SK-N-SH (cell line): ENCODE measurements around the gene BMP6.

Experiments used
- RAD21 ChIP-seq: IDR thresholded peaks from 2 replicates; pipeline ENCODE4 v1.6.1; 2012; ENCODE audit warnings: mild to moderate bottlenecking, low read length
- TF ChIP-seq, protein P1 (sequence below): fragments of 200-600 bp; sonication (generic); IDR thresholded peaks from 2 replicates; pipeline ENCODE4 v1.6.1; 2017; ENCODE audit warnings: antibody characterized with exemption, mild to moderate bottlenecking, moderate library complexity
- TF ChIP-seq, protein P2 (sequence below): IDR thresholded peaks from 2 replicates; pipeline ENCODE4 v1.6.1; 2012; ENCODE audit warnings: mild to moderate bottlenecking, low read depth, low read length, moderate library complexity

DNA sequence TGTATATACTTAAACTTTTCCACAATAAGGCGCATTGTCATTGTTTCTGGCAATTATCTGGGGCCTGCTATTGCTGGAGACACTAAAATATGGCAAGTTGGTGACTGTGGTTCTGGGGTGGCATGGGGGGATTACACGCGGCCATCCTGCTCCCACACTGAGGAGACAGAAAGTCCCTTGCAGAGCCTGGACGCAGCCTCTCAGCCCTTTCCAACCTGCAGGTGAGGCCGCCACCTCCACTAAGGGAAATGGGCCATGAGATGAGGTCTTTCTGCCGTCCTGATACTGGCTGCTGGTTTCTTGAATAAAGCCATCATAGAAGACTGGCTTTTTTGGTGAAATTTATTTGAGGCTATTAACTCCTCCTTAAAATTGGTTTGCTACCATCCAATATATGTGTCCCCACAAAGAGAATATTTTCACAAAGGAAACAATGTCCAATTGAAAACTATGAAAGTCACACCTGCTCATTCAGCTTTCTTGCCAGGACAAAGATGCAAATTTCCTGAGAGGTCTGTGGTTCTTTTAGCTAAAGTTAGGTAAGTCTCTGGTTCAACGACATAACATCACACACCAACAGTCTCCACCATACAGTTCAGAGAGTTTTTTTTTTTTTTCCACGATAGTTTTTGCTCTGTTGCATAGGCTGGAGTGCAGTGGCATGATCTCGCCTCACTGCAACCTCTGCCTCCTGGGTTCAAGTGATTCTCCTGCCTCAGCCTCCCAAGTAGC is 171.7 kb downstream of the BMP6 start:
- TF ChIP-seq, protein P1, sequence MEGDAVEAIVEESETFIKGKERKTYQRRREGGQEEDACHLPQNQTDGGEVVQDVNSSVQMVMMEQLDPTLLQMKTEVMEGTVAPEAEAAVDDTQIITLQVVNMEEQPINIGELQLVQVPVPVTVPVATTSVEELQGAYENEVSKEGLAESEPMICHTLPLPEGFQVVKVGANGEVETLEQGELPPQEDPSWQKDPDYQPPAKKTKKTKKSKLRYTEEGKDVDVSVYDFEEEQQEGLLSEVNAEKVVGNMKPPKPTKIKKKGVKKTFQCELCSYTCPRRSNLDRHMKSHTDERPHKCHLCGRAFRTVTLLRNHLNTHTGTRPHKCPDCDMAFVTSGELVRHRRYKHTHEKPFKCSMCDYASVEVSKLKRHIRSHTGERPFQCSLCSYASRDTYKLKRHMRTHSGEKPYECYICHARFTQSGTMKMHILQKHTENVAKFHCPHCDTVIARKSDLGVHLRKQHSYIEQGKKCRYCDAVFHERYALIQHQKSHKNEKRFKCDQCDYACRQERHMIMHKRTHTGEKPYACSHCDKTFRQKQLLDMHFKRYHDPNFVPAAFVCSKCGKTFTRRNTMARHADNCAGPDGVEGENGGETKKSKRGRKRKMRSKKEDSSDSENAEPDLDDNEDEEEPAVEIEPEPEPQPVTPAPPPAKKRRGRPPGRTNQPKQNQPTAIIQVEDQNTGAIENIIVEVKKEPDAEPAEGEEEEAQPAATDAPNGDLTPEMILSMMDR: no peak
- no peak for TF ChIP-seq RAD21
- TF ChIP-seq, protein P2, sequence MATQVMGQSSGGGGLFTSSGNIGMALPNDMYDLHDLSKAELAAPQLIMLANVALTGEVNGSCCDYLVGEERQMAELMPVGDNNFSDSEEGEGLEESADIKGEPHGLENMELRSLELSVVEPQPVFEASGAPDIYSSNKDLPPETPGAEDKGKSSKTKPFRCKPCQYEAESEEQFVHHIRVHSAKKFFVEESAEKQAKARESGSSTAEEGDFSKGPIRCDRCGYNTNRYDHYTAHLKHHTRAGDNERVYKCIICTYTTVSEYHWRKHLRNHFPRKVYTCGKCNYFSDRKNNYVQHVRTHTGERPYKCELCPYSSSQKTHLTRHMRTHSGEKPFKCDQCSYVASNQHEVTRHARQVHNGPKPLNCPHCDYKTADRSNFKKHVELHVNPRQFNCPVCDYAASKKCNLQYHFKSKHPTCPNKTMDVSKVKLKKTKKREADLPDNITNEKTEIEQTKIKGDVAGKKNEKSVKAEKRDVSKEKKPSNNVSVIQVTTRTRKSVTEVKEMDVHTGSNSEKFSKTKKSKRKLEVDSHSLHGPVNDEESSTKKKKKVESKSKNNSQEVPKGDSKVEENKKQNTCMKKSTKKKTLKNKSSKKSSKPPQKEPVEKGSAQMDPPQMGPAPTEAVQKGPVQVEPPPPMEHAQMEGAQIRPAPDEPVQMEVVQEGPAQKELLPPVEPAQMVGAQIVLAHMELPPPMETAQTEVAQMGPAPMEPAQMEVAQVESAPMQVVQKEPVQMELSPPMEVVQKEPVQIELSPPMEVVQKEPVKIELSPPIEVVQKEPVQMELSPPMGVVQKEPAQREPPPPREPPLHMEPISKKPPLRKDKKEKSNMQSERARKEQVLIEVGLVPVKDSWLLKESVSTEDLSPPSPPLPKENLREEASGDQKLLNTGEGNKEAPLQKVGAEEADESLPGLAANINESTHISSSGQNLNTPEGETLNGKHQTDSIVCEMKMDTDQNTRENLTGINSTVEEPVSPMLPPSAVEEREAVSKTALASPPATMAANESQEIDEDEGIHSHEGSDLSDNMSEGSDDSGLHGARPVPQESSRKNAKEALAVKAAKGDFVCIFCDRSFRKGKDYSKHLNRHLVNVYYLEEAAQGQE: no peak
